NCI-H748 treated with DMSO at 0.1 percent for 48 hours (cell line): ENCODE measurements around the gene SLC44A2.

ENCODE experiments used
- DNase-seq: peaks from one replicate; lab custom pipeline; 2025; lab: John Stamatoyannopoulos, UW

SLC44A2 gene

GRCh38 chr19:10615429-10616023, 9.8 kb upstream of the SLC44A2 start:
- DNase-seq: no peak

- DNase-seq: no peak
Observed at GRCh38 chr19:10617409-10618121, 7.8 kb upstream of the SLC44A2 start.

- no peak for DNase-seq
Observed at GRCh38 chr19:10618846-10619245, 6.5 kb upstream of the SLC44A2 start.

- no peak for DNase-seq
Observed at GRCh38 chr19:10620786-10621185, 4.6 kb upstream of the SLC44A2 start.

- no peak for DNase-seq
Observed at GRCh38 chr19:10621966-10622365, 3.4 kb upstream of the SLC44A2 start.

- DNase-seq: no peak
Observed at GRCh38 chr19:10624585-10624984, 768 bp upstream of the SLC44A2 start.

GRCh38 chr19:10625762-10626138, 397 bp downstream of the SLC44A2 start:
- DNase-seq: no peak

GRCh38 chr19:10631874-10632273, 6.5 kb downstream of the SLC44A2 start:
- no peak for DNase-seq

- no peak for DNase-seq
Observed at GRCh38 chr19:10634430-10634829, 9.1 kb downstream of the SLC44A2 start.

- DNase-seq: no peak
Observed at GRCh38 chr19:10634963-10635362, 9.6 kb downstream of the SLC44A2 start.

GRCh38 chr19:10636304-10636972, 11.1 kb downstream of the SLC44A2 start:
- no peak for DNase-seq

- DNase-seq: no peak
Observed at GRCh38 chr19:10637894-10638293, 12.5 kb downstream of the SLC44A2 start.

GRCh38 chr19:10639836-10640235, 14.5 kb downstream of the SLC44A2 start:
- DNase-seq: no peak

- DNase-seq: no peak
Observed at GRCh38 chr19:10640361-10640760, 15.0 kb downstream of the SLC44A2 start.

- DNase-seq: no peak
Observed at GRCh38 chr19:10641248-10641647, 15.9 kb downstream of the SLC44A2 start.

- DNase-seq: no peak
Observed at GRCh38 chr19:10642473-10643171, 17.3 kb downstream of the SLC44A2 start.

- no peak for DNase-seq
Observed at GRCh38 chr19:10643172-10643967, 18.0 kb downstream of the SLC44A2 start.

GRCh38 chr19:10643968-10644259, 18.6 kb downstream of the SLC44A2 start:
- no peak for DNase-seq

- DNase-seq: no peak
Observed at GRCh38 chr19:10644260-10645007, 19.1 kb downstream of the SLC44A2 start.

GRCh38 chr19:10646456-10647159, 21.3 kb downstream of the SLC44A2 start:
- DNase-seq: no peak

- no peak for DNase-seq
Observed at GRCh38 chr19:10648360-10648759, 23.0 kb downstream of the SLC44A2 start.
